HEK293 (cell line): ENCODE results near the gene CAT.

ENCODE experiments used
- CTCF ChIA-PET: fragments of 350-600 bp; formaldehyde crosslinking; extraction: SDS; loops from one replicate; lab custom pipeline; 2021; ENCODE audit warnings: antibody characterized with exemption; lab: Yijun Ruan, JAX
- POLR2A ChIA-PET: fragments of 300-600 bp; formaldehyde crosslinking; extraction: SDS; loops from one replicate; lab custom pipeline; 2020; ENCODE audit warnings: antibody characterized with exemption, inconsistent platforms; lab: Yijun Ruan, JAX
- H3K27ac ChIP-seq: fragments of 200-500 bp; sonication (Bioruptor generic); 2 replicates; pipeline ENCODE4 v1.5.1; 2014; ENCODE audit warnings: low read depth, low read length, control low read depth, inconsistent platforms; ENCODE audit errors: extremely low read depth
- H3K36me3 ChIP-seq, 2 experiments: fragments of 200-500 bp in 1 of 2; sonication (Bioruptor generic) in 1 of 2; 1 replicate in 1 of 2; 2 replicates in 1 of 2; pipeline ENCODE4 v1.5.1; 2014 to 2017; ENCODE audit warnings: inconsistent platforms in 2 of 2, low read length in 2 of 2; ENCODE audit not compliant: control insufficient read depth in 2 of 2, insufficient read depth in 1 of 2
- H3K4me1 ChIP-seq: fragments of 200-500 bp; sonication (Bioruptor generic); 2 replicates; pipeline ENCODE4 v1.5.1; 2014; ENCODE audit warnings: mild to moderate bottlenecking, low read length, inconsistent platforms; ENCODE audit not compliant: control insufficient read depth, insufficient read depth
- H3K4me3 ChIP-seq: 2 replicates; pipeline ENCODE4 v1.5.1; 2011; ENCODE audit warnings: low read depth, mild to moderate bottlenecking, control low read depth, low read length, moderate library complexity
- H3K9me3 ChIP-seq: fragments of 200-500 bp; sonication (Bioruptor generic); 2 replicates; pipeline ENCODE4 v1.5.1; 2014; ENCODE audit warnings: low read depth, low read length, inconsistent platforms; ENCODE audit not compliant: control insufficient read depth, insufficient read depth
- GLIS2 ChIP-seq: fragments of 450-650 bp; formaldehyde crosslinking; IDR thresholded peaks from 2 replicates; pipeline ENCODE4 v1.5.1; 2016; ENCODE audit warnings: missing biosample characterization, missing genetic modification characterization
- MYNN ChIP-seq: fragments of 450-650 bp; formaldehyde crosslinking; IDR thresholded peaks from 2 replicates; pipeline ENCODE4 v1.5.1; 2016; ENCODE audit warnings: missing biosample characterization, missing genetic modification characterization, borderline replicate concordance
- PRDM1 ChIP-seq: fragments of 450-650 bp; formaldehyde crosslinking; IDR thresholded peaks from 2 replicates; pipeline ENCODE4; 2016; ENCODE audit warnings: missing biosample characterization, missing genetic modification characterization
- PRDM2 ChIP-seq: fragments of 450-650 bp; formaldehyde crosslinking; IDR thresholded peaks from 2 replicates; pipeline ENCODE4 v1.5.1; 2016; ENCODE audit warnings: missing biosample characterization, missing genetic modification characterization, borderline replicate concordance
- TRIM28 ChIP-seq: IDR thresholded peaks from 2 replicates; pipeline ENCODE4 v1.6.1; 2011; ENCODE audit warnings: low read length, control low read depth, borderline replicate concordance
- ZBTB48 ChIP-seq: fragments of 450-650 bp; formaldehyde crosslinking; IDR thresholded peaks from 2 replicates; pipeline ENCODE4 v1.5.1; 2016; ENCODE audit warnings: missing biosample characterization, missing genetic modification characterization
- ZFP41 ChIP-seq: fragments of 450-650 bp; formaldehyde crosslinking; IDR thresholded peaks from 2 replicates; pipeline ENCODE4 v1.5.1; 2016; ENCODE audit warnings: missing biosample characterization, missing genetic modification characterization, borderline replicate concordance
- ZNF23 ChIP-seq: fragments of 450-650 bp; formaldehyde crosslinking; IDR thresholded peaks from 2 replicates; pipeline ENCODE4 v1.5.1; 2016; ENCODE audit warnings: missing biosample characterization, missing genetic modification characterization, borderline replicate concordance
- ZNF302 ChIP-seq: fragments of 450-650 bp; formaldehyde crosslinking; IDR thresholded peaks from 2 replicates; pipeline ENCODE4 v1.5.1; 2016; ENCODE audit warnings: missing biosample characterization, missing genetic modification characterization, low read depth
- ZNF362 ChIP-seq: fragments of 450-650 bp; formaldehyde crosslinking; IDR thresholded peaks from 2 replicates; pipeline ENCODE4 v1.5.1; 2016; ENCODE audit warnings: missing biosample characterization, missing genetic modification characterization
- ZNF48 ChIP-seq: fragments of 450-650 bp; formaldehyde crosslinking; IDR thresholded peaks from 2 replicates; pipeline ENCODE4 v1.5.1; 2016; ENCODE audit warnings: missing biosample characterization, missing genetic modification characterization
- ZNF626 ChIP-seq: fragments of 450-650 bp; sonication (Bioruptor Pico); formaldehyde crosslinking; IDR thresholded peaks from 2 replicates; pipeline ENCODE4 v1.5.1; 2018; ENCODE audit warnings: missing biosample characterization, missing genetic modification characterization, inconsistent platforms
- ZNF639 ChIP-seq: fragments of 450-650 bp; formaldehyde crosslinking; IDR thresholded peaks from 2 replicates; pipeline ENCODE4 v1.5.1; 2016; ENCODE audit warnings: missing biosample characterization, missing genetic modification characterization
- ZNF660 ChIP-seq: fragments of 450-650 bp; IDR thresholded peaks from 2 replicates; pipeline ENCODE4 v1.5.1; 2018; ENCODE audit warnings: missing biosample characterization, mild to moderate bottlenecking, missing genetic modification characterization
- ZNF664 ChIP-seq: fragments of 450-650 bp; formaldehyde crosslinking; IDR thresholded peaks from 2 replicates; pipeline ENCODE4 v1.5.1; 2016; ENCODE audit warnings: missing biosample characterization, missing genetic modification characterization
- ZNF837 ChIP-seq: fragments of 450-650 bp; formaldehyde crosslinking; IDR thresholded peaks from 2 replicates; pipeline ENCODE4 v1.5.1; 2016; ENCODE audit warnings: missing biosample characterization, missing genetic modification characterization
- TF ChIP-seq, protein P1 (sequence below): fragments of 450-650 bp; formaldehyde crosslinking; IDR thresholded peaks from 2 replicates; pipeline ENCODE4 v1.5.1; 2016; ENCODE audit warnings: missing biosample characterization, missing genetic modification characterization

The CAT gene

GRCh38 chr11:34468209-34468841 is 29.6 kb downstream of the CAT start:
- Histone ChIP-seq H3K9me3 (no peaks in the 10 kb centered on the region; the same call in 1 of the 2 replicates), H3K4me1 (no peaks in the 10 kb centered on the region), H3K36me3 (peaks cover 11 to 67% of the 10 kb centered on the region in 2 experiments), H3K4me3 (no peak overlapping the region), H3K27ac (no peak overlapping the region)
- ChIA-PET CTCF (interaction anchor here (0.6 to 3.4 kb wide), 16 partner anchors 8 to 564 kb away, joined by 3 to 33 read pairs (median 4); no protein-coding TSS in a partner anchor), POLR2A (no interaction called here)
- TF ChIP-seq ZNF639 (tag by site-specific recombination) (no peak), PRDM2 (tag by site-specific recombination) (no peak)

DNA sequence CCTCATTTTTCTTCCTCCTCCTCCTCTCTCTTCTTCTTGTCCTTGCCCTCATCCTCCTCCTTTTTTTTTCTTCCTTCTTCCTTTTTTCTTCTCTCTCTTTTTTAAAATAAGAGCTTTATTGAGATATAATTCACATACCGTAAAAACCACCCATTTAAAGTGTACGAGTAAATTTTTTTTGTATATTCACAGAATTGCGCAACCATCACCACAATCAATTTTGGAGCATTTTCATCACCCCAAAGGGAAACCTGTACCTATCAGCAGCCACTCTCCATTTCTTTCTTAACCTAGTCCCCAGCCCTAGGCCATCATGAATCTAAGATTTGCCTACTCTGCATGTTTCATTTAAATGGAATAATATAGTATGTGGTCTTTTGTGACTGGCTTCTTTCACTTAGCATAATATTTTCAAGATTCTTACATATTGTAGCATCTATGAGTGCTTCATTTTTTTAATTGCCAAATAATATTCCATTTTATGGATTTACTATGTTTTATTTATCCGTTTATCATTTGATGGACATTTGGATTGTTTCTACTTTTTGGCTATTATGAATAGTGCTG is 35.0 kb downstream of the CAT start:
- no peaks in the 10 kb centered on the region for H3K9me3 ChIP-seq
- ChIA-PET POLR2A (no interaction called here), CTCF (no interaction called here)
- TF ChIP-seq ZNF660 (tag by site-specific recombination) (no peak), GLIS2 (tag by site-specific recombination) (no peak), ZNF664 (0 out of 2 replicates have a peak, but pooled peaks have one; percentile 12), ZNF639 (tag by site-specific recombination) (no peak), ZNF23 (tag by site-specific recombination) (no peak), ZNF302 (tag by site-specific recombination) (no peak), ZNF48 (tag by site-specific recombination) (no peak)
- no peak overlapping the region for H3K27ac ChIP-seq
- no peak overlapping the region for H3K4me3 ChIP-seq
- H3K36me3 ChIP-seq: peaks cover 4 to 35% of the 10 kb centered on the region in 2 experiments; a peak in 2 of 3 replicates
- H3K4me1 ChIP-seq: no peaks in the 10 kb centered on the region

- peaks cover 4 to 17% of the 10 kb centered on the region in 2 experiments; a peak in 2 of 3 replicates for H3K36me3 ChIP-seq
- CTCF ChIA-PET: interaction anchor here (1.0 to 1.5 kb wide), 3 partner anchors 8 to 110 kb away, joined by 3 to 6 read pairs (median 3); no protein-coding TSS in a partner anchor
- H3K4me1 ChIP-seq: no peaks in the 10 kb centered on the region; the same call in 1 of the 2 replicates
- H3K27ac ChIP-seq: no peak overlapping the region
- no peak overlapping the region for H3K4me3 ChIP-seq
- no peaks in the 10 kb centered on the region for H3K9me3 ChIP-seq
- POLR2A ChIA-PET: interaction anchor here (0.6 kb wide), 1 partner anchor 177 kb away, joined by 4 read pairs; no protein-coding TSS in a partner anchor
- TF ChIP-seq ZNF626 (tag by site-specific recombination) (no peak), ZNF362 (tag by site-specific recombination) (no peak), ZBTB48 (no peak), ZFP41 (tag by site-specific recombination) (no peak), TRIM28 (no peak), MYNN (tag by site-specific recombination) (no peak), PRDM1 (no peak), ZNF837 (tag by site-specific recombination) (no peak)
- TF ChIP-seq, protein P1, sequence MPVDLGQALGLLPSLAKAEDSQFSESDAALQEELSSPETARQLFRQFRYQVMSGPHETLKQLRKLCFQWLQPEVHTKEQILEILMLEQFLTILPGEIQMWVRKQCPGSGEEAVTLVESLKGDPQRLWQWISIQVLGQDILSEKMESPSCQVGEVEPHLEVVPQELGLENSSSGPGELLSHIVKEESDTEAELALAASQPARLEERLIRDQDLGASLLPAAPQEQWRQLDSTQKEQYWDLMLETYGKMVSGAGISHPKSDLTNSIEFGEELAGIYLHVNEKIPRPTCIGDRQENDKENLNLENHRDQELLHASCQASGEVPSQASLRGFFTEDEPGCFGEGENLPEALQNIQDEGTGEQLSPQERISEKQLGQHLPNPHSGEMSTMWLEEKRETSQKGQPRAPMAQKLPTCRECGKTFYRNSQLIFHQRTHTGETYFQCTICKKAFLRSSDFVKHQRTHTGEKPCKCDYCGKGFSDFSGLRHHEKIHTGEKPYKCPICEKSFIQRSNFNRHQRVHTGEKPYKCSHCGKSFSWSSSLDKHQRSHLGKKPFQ (tag by site-specific recombination): no peak
- TF ChIP-seq, all 188 proteins: peak for 0
Measured at GRCh38 chr11:34475656-34476055, 36.9 kb downstream of the CAT start.
